Osteoblast (primary cell): ENCODE data around the gene PRSS37. TPM values are rescaled to one million over a fixed set of nuclear protein-coding genes. Genes with fewer than 3 reads are reported as not detected.

Experiments used
- DNase-seq: peaks from one replicate; pipeline ENCODE4 v3.0.0; 2011; ENCODE audit warnings: low spot score, mixed read lengths; ENCODE audit not compliant: insufficient read length; ENCODE audit errors: missing footprints
- H2AFZ ChIP-seq: 2 replicates; pipeline ENCODE4 v1.6.0; 2011; ENCODE audit warnings: mild to moderate bottlenecking, low read length
- H3K27ac ChIP-seq: 2 replicates; pipeline ENCODE4 v1.5.1; 2011; ENCODE audit warnings: mild to moderate bottlenecking, low read depth, low read length, moderate library complexity
- H3K27me3 ChIP-seq: 2 replicates; pipeline ENCODE4 v1.6.0; 2012; ENCODE audit warnings: mild to moderate bottlenecking, control low read depth, inconsistent platforms, low read length, moderate library complexity; ENCODE audit not compliant: insufficient read depth
- H3K36me3 ChIP-seq: 2 replicates; pipeline ENCODE4 v1.5.1; 2011; ENCODE audit warnings: mild to moderate bottlenecking, low read length, control low read depth, moderate library complexity; ENCODE audit not compliant: insufficient read depth
- H3K4me1 ChIP-seq: 2 replicates; pipeline ENCODE4 v1.5.1; 2011; ENCODE audit warnings: mild to moderate bottlenecking, low read length, control low read depth, moderate library complexity; ENCODE audit not compliant: insufficient read depth
- H3K4me2 ChIP-seq: 2 replicates; pipeline ENCODE4 v1.6.0; 2011; ENCODE audit warnings: mild to moderate bottlenecking, low read length; ENCODE audit not compliant: insufficient read depth
- H3K4me3 ChIP-seq: fragments of 200-600 bp; sonication (generic); 3 replicates; pipeline ENCODE4 v1.5.1; 2012; ENCODE audit warnings: mild to moderate bottlenecking, low read length, inconsistent platforms; ENCODE audit not compliant: insufficient read depth
- H3K79me2 ChIP-seq: 2 replicates; pipeline ENCODE4 v1.6.0; 2012; ENCODE audit warnings: mild to moderate bottlenecking, low read length, control low read depth, inconsistent platforms; ENCODE audit not compliant: insufficient read depth
- H3K9me3 ChIP-seq: 2 replicates; pipeline ENCODE4 v1.5.1; 2011; ENCODE audit warnings: low read depth, low read length, control low read depth
- H4K20me1 ChIP-seq: 2 replicates; pipeline ENCODE4 v1.6.0; 2012; ENCODE audit warnings: mild to moderate bottlenecking, low read length, control low read depth; ENCODE audit not compliant: insufficient read depth
- CTCF ChIP-seq: IDR thresholded peaks from 2 replicates; pipeline ENCODE4 v1.5.1; 2011; ENCODE audit warnings: mild to moderate bottlenecking, low read depth, low read length, moderate library complexity; ENCODE audit errors: extremely low read depth
- total RNA-seq: library from RNA; depleted of rRNA; stranded (reverse); fragments of >200 nt; gene quantifications from 2 replicates; pipeline ENCODE4 v1.2.3, GENCODE V29; 2012

The PRSS37 gene
- total RNA-seq, 1 donor: not detected

DNA sequence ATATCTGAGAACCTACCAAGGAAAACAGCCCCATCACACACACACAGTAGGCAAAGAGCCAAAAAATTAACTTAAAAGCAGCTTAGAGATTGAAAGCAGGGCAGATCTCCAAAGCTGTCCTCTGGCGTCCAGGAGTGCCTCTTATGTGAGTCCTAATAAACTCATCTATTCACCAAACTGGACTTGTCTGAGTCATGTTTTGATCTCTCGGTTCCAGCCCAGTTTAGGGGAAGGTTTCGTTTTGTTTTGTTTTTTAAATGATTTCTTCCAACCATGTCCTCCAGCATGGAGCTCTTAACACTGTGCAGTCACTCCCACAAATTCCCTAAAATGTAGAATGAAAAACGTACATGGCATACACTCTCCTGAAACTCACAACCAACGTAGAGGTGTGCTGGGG, 6.7 kb upstream of the PRSS37 start:
- H3K27ac ChIP-seq: no peak overlapping the region

DNA sequence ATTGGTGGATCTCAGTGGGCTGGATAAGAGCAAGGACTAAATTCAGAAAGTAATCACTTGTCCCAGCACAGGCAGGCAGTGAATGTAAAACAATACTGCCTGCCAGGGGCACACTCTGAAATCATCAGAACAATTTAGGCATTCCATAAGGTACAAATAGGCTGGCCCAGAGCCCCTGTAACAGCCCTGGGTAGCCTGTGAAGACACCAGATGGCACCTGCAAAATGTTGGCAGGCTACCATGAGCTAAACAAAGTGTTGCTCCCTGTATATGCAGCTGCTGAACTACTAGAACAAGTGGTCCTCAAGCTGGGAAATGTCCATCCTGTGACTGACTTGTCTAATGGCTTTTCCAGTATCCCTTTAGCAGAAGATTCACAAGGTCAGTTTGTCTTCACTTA, 3.0 kb upstream of the PRSS37 start:
- no peak overlapping the region for H3K4me3 ChIP-seq
- H3K9me3 ChIP-seq: no peaks in the 10 kb centered on the region
- no peaks in the 10 kb centered on the region for H3K79me2 ChIP-seq
- H2AFZ ChIP-seq: no peak overlapping the region
- no peaks in the 10 kb centered on the region for H3K36me3 ChIP-seq
- H3K4me1 ChIP-seq: no peaks in the 10 kb centered on the region
- no peaks in the 10 kb centered on the region for H3K27me3 ChIP-seq
- DNase-seq: no peak
- no peak overlapping the region for H3K27ac ChIP-seq
- H4K20me1 ChIP-seq: no peaks in the 10 kb centered on the region
- H3K4me2 ChIP-seq: no peak overlapping the region
- no peak for TF ChIP-seq CTCF

More for the DNA sequence above, 6.7 kb upstream of the PRSS37 start:
- Histone ChIP-seq H3K27me3 (no peaks in the 10 kb centered on the region), H2AFZ (no peak overlapping the region), H3K4me1 (no peaks in the 10 kb centered on the region), H3K4me2 (no peak overlapping the region), H3K4me3 (no peak overlapping the region), H4K20me1 (no peaks in the 10 kb centered on the region), H3K79me2 (no peaks in the 10 kb centered on the region), H3K9me3 (no peaks in the 10 kb centered on the region), H3K36me3 (no peaks in the 10 kb centered on the region)
- TF ChIP-seq CTCF: no peak
- no peak for DNase-seq

GRCh38 chr7:141842904-141843303, 1.6 kb upstream of the PRSS37 start:
- no peaks in the 10 kb centered on the region for H3K4me1 ChIP-seq
- no peak overlapping the region for H3K27ac ChIP-seq
- no peak overlapping the region for H2AFZ ChIP-seq
- no peak overlapping the region for H3K4me3 ChIP-seq
- no peaks in the 10 kb centered on the region for H3K27me3 ChIP-seq
- H3K9me3 ChIP-seq: no peaks in the 10 kb centered on the region
- no peaks in the 10 kb centered on the region for H3K36me3 ChIP-seq
- no peaks in the 10 kb centered on the region for H3K79me2 ChIP-seq
- no peak for DNase-seq
- H4K20me1 ChIP-seq: no peaks in the 10 kb centered on the region
- H3K4me2 ChIP-seq: no peak overlapping the region
- no peak for TF ChIP-seq CTCF

DNA sequence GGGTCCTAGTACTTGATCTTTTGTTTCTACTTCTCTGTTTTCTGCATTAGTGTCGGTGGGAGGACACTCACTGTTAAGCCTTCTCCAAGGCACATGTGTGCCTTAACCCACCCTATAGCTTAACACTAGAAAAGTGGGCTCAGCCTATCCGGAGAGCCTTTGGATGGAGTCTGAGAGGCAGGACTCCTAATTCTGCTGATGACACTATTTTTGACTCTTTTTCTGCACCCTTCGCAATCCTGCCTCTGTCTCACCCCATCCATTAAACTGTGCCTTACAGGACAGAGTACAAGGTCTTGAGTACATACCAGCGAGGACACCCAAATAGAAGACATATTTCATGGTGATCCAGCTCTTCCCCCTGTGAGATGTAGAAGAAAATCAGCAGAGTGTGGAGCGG, 577 bp downstream of the PRSS37 start:
- H3K27ac ChIP-seq: no peak overlapping the region
- no peaks in the 10 kb centered on the region for H3K4me1 ChIP-seq
- TF ChIP-seq CTCF: no peak
- no peaks in the 10 kb centered on the region for H3K36me3 ChIP-seq
- no peaks in the 10 kb centered on the region for H4K20me1 ChIP-seq
- no peak for DNase-seq
- H3K4me3 ChIP-seq: no peak overlapping the region
- H3K79me2 ChIP-seq: no peaks in the 10 kb centered on the region
- no peak overlapping the region for H3K4me2 ChIP-seq
- H2AFZ ChIP-seq: no peak overlapping the region
- no peaks in the 10 kb centered on the region for H3K27me3 ChIP-seq
- no peaks in the 10 kb centered on the region for H3K9me3 ChIP-seq
